ENCODE measurements around the gene ACLY.
"Not testable (repeated sequence)": the region's sequence is repeated elsewhere in the genome, so short reads cannot be mapped to it uniquely, and the experiment has no call there.

ACLY gene

DNA sequence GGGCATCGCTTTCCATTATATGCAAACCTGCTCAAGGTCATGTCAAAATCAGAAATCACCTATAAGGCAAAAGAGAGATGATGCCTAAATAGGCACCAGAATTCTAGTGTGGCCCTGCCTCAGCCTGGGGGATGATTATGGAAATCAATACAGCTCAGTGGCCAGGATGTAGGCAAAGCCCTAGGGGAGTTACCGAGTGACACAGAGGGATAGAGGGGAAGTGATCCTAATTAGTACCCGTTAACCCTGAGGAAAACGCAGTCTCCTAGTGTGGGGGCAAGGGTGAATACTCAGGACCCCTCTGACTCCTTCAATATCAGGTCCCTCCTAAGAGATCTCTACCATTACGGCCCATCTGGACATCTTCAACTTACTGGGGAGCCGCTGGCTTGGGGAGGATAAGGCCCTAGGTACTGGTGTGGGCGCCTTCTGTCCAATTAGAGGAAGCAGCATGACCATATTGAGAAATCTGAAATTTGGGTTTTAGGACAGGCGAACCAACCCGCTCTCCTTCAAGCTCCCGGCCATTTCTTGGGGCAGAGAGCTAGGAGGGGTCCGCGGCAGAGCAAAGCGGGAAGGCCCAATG lies 83.4 kb downstream of the ACLY start:
- no peak for DNase-seq (ENCODE audit: low read depth in 3 of 3)

DNA sequence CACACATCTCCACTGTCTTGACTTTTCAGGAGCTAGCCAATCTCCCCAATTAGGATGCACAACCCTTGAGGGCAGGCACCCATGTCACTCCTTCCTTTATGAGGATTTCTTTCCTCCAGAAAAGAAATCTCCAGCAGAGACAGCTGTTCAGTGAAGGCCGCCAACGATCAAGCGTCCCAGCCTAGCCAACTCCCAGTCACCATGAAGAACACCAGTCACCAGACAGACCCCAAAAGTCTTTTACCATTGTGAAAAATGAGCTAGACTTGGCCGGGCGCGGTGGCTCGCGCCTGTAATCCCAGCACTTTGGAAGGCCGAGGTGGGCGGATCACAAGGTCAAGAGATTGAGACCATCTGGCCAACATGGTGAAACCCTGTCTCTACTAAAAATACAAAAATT lies 88.8 kb downstream of the ACLY start:
- not testable (repeated sequence) for DNase-seq (ENCODE audit: low read depth in 3 of 3)

DNA sequence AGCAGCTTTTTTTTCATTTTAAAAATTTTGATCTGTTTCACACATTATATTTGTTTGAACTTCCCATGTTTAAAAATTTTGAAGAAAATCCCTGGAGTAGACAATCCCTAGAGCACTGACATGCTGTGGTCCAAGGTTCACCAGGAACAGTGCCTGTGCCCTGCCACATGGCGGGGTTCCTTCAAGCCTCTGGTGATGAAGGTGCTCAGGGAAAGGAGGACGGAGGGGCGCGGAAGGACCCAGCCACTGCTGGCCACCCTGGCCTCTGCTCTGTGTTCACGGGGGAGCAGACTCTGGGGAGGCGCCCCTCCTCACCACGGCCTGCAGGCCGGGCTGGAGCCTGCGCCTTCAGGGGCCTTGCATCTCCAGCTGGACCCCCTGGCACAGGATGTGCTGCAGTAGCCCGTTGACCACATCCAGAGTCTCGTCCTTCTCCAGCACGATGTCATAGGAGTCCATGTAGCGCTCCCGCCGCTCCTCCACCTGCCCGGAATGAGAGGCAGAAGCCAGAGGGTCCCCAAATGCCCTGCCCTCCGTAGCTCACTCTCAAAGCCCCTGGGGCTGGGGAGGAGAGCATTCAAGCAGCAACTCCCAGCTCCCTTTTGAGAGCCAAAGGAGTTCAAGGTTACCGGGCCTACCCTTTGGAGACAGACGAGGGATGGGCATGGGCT lies 93.4 kb downstream of the ACLY start:
- DNase-seq (ENCODE audit: low read depth in 3 of 3): no peak

DNA sequence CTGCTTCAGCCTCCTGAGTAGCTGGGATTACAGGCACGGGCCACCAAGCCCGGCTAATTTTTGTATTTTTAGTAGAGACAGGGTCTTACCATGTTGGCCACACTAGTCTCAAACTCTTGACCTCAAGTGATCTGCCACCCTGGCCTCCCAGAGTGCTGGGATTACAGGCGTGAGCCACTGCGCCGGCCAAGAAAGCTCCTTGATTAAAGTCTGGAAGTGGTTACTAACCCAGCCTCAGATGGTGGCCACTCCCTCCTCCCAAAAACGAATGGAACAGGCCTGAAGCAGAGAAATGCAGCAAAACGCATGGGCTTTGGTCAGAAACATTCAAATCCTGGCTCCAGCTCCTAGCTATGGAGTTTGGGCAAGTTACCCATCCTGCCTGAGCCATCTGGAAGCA lies 94.7 kb downstream of the ACLY start:
- no peak for DNase-seq (ENCODE audit: low read depth in 3 of 3)

DNA sequence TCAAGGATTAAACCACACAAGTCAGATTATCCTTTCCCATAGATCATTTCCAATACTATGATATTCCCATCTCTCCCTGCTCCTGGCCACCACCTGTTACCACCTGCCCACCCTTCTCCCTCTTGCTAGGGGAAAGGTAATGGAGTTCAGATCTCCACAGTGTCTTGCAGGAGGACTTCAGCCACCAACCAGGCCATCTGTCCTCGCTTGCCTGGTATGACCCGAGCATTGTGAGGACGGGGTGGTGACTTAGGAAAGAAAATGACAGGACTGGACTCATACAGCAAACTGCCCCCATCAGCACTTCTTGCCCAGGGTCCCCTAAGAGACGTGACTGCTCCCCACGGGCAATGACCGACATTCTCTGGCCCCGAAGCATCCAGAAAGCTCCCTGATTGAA lies 95.2 kb downstream of the ACLY start:
- DNase-seq (ENCODE audit: low read depth in 3 of 3): no peak

DNA sequence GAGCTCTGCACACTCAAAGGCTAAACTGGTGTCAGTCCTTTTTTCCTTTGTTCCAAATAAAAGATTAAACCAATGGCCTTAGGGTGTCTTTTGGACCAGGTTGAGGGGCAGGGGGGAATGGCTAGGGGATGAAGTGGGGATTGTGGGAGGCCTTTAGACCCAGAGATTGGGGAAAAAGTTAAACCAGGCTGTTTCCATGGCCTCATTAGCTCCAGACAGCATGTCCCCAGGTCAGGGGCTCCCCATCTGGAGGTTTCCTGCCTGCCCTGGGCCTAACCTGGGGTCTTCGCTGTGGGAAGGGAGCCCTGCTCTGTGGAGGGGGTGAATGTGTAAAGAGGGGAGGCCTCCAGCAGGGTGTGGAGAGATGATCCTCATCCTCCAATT lies 95.6 kb downstream of the ACLY start:
- DNase-seq (ENCODE audit: low read depth in 3 of 3): no peak

DNA sequence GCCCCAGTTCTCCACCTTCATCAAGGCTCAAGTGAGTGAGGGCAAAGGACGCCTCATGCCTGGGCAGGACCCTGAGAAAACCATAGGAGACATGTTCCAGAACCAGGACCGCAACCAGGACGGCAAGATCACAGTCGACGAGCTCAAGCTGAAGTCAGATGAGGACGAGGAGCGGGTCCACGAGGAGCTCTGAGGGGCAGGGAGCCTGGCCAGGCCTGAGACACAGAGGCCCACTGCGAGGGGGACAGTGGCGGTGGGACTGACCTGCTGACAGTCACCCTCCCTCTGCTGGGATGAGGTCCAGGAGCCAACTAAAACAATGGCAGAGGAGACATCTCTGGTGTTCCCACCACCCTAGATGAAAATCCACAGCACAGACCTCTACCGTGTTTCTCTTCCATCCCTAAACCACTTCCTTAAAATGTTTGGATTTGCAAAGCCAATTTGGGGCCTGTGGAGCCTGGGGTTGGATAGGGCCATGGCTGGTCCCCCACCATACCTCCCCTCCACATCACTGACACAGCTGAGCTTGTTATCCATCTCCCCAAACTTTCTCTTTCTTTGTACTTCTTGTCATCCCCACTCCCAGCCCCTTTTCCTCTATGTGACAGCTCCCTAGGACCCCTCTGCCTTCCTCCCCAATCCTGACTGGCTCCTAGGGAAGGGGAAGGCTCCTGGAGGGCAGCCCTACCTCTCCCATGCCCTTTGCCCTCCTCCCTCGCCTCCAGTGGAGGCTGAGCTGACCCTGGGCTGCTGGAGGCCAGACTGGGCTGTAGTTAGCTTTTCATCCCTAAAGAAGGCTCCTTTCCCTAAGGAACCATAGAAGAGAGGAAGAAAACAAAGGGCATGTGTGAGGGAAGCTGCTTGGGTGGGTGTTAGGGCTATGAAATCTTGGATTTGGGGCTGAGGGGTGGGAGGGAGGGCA lies 96.3 kb downstream of the ACLY start:
- DNase-seq (ENCODE audit: low read depth in 3 of 3): no peak

DNA sequence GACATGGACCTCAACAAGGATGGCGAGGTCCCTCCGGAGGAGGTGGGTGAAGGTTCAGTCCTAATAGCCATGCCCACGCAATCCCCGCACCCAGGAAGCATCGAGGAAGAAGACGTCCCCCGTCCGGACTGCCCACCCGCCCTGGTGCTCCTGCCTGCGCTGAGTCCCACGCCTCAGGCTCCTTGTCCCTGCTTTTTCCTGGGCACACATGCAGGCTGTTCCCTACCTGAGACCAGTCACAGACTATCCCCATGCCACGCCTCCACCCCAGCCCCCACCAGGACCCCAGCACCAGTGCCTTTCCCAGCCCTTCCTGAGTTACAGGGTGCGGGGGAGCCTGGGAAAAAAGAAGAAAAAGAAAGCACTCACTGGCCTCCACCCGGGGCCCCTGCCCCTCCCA lies 97.0 kb downstream of the ACLY start:
- DNase-seq (ENCODE audit: low read depth in 3 of 3): no peak

DNA sequence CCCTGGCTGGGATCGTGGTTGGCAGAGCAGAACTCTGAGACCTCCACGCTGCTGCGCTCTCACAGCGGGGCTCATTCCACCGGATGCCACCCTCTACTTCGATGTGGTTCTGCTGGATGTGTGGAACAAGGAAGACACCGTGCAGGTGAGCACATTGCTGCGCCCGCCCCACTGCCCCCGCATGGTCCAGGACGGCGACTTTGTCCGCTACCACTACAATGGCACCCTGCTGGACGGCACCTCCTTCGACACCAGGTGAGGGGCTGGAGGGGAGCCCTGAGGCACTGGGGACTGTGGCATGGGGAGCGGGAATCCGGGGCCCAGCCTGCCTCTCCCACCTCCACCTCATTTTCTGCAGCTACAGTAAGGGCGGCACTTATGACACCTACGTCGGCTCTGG lies 100.7 kb downstream of the ACLY start:
- DNase-seq (ENCODE audit: low read depth in 3 of 3): no peak

All from stimulated activated CD4-positive, alpha-beta T cell treated with anti-CD3 and anti-CD28 coated beads, TNF-alpha, amount 100 ng/mL, for 48 hours (primary cell).